DND-41 (cell line): ENCODE measurements around the gene TOX3.

Source experiments
- ATAC-seq: fragments of 200-7000 bp; cut with Tn5 transposase; 3 replicates; pipeline ENCODE4 v1.9.1; 2021; ENCODE audit warnings: low read depth; ENCODE audit not compliant: insufficient read depth
- DNase-seq: peaks from one replicate; pipeline ENCODE4 v3.0.0-alpha.2; 2020
- H2AFZ ChIP-seq: 2 replicates; pipeline ENCODE4 v1.6.0; 2012; ENCODE audit warnings: low read depth, low read length
- H3K27ac ChIP-seq: 2 replicates; pipeline ENCODE4 v1.5.1; 2012; ENCODE audit warnings: low read length, inconsistent platforms
- H3K27me3 ChIP-seq: fragments of 200-600 bp; sonication (generic); 2 replicates; pipeline ENCODE4 v1.6.0; 2012; ENCODE audit warnings: low read length, mild to moderate bottlenecking, inconsistent platforms; ENCODE audit not compliant: insufficient read depth, poor library complexity
- H3K36me3 ChIP-seq: 2 replicates; pipeline ENCODE4 v1.5.1; 2012; ENCODE audit warnings: low read length, inconsistent platforms; ENCODE audit not compliant: insufficient read depth
- H3K4me1 ChIP-seq: 2 replicates; pipeline ENCODE4 v1.5.1; 2012; ENCODE audit warnings: mild to moderate bottlenecking, low read length; ENCODE audit not compliant: insufficient read depth
- H3K4me2 ChIP-seq: 2 replicates; pipeline ENCODE4 v1.6.0; 2012; ENCODE audit warnings: mild to moderate bottlenecking, moderate library complexity, low read length, inconsistent platforms; ENCODE audit not compliant: insufficient read depth
- H3K4me3 ChIP-seq, 2 experiments: fragments of 200-600 bp in 1 of 2; shearing (Covaris generic) in 1 of 2; 2 replicates each; pipeline ENCODE4 v1.5.1; 2012 to 2016; ENCODE audit warnings: inconsistent platforms in 2 of 2, low read length in 2 of 2, mild to moderate bottlenecking in 2 of 2, low read depth in 1 of 2, moderate library complexity in 1 of 2
- H3K79me2 ChIP-seq: 2 replicates; pipeline ENCODE4 v1.6.0; 2012; ENCODE audit warnings: low read length, inconsistent platforms; ENCODE audit not compliant: insufficient read depth
- H3K9ac ChIP-seq: 2 replicates; pipeline ENCODE4 v1.6.0; 2012; ENCODE audit warnings: low read depth, mild to moderate bottlenecking, inconsistent platforms, low read length, moderate library complexity
- H3K9me3 ChIP-seq: 2 replicates; pipeline ENCODE4 v1.5.1; 2012; ENCODE audit warnings: low read length, moderate library complexity, mild to moderate bottlenecking, inconsistent platforms; ENCODE audit not compliant: insufficient read depth, severe bottlenecking
- H4K20me1 ChIP-seq: 2 replicates; pipeline ENCODE4 v1.6.0; 2012; ENCODE audit warnings: low read length; ENCODE audit not compliant: insufficient read depth
- CTCF ChIP-seq: IDR thresholded peaks from 2 replicates; pipeline ENCODE4 v1.5.1; 2012; ENCODE audit warnings: borderline replicate concordance, low read length, moderate library complexity, mild to moderate bottlenecking; ENCODE audit not compliant: poor library complexity, severe bottlenecking; ENCODE audit errors: extremely low read depth
- EZH2 ChIP-seq: IDR thresholded peaks from 3 replicates; pipeline ENCODE4 v1.6.1; 2012; ENCODE audit warnings: borderline replicate concordance, low read depth, mild to moderate bottlenecking, moderate library complexity, low read length, inconsistent platforms; ENCODE audit not compliant: severe bottlenecking

Gene TOX3

GRCh38 chr16:52540910-52541309, 6.0 kb downstream of the TOX3 start:
- H3K79me2 ChIP-seq, result no peaks in the 10 kb centered on the region
- H3K27ac ChIP-seq, result no peak overlapping the region
- ATAC-seq (no peak), DNase-seq (no peak)
- no peak overlapping the region for H3K4me3 ChIP-seq
- H3K9ac ChIP-seq, result no peak overlapping the region
- no peaks in the 10 kb centered on the region for H3K9me3 ChIP-seq
- no peaks in the 10 kb centered on the region for H3K4me1 ChIP-seq
- TF ChIP-seq EZH2, result no peak
- TF ChIP-seq CTCF, result no peak
- H3K27me3 ChIP-seq, result no peaks in the 10 kb centered on the region
- H3K36me3 ChIP-seq, result no peaks in the 10 kb centered on the region
- H3K4me2 ChIP-seq, result no peak overlapping the region
- H4K20me1 ChIP-seq, result no peaks in the 10 kb centered on the region
- H2AFZ ChIP-seq, result no peak overlapping the region

GRCh38 chr16:52539191-52539590, 7.8 kb downstream of the TOX3 start:
- Histone ChIP-seq H3K9me3 (no peaks in the 10 kb centered on the region), H3K4me3 (no peak overlapping the region), H3K4me1 (no peaks in the 10 kb centered on the region), H3K36me3 (no peaks in the 10 kb centered on the region), H3K79me2 (no peaks in the 10 kb centered on the region), H3K27ac (no peak overlapping the region), H2AFZ (no peak overlapping the region), H3K9ac (no peak overlapping the region), H3K4me2 (no peak overlapping the region), H4K20me1 (no peaks in the 10 kb centered on the region), H3K27me3 (no peaks in the 10 kb centered on the region)
- DNase-seq (no peak), ATAC-seq (no peak)
- no peak for TF ChIP-seq EZH2
- no peak for TF ChIP-seq CTCF

- H3K4me1 ChIP-seq, result no peaks in the 10 kb centered on the region
- H3K27me3 ChIP-seq, result no peaks in the 10 kb centered on the region
- no peaks in the 10 kb centered on the region for H4K20me1 ChIP-seq
- ATAC-seq (no peak), DNase-seq (no peak)
- no peak overlapping the region for H3K9ac ChIP-seq
- no peaks in the 10 kb centered on the region for H3K9me3 ChIP-seq
- TF ChIP-seq EZH2 (no peak), CTCF (no peak)
- no peak overlapping the region for H3K4me3 ChIP-seq
- H2AFZ ChIP-seq, result no peak overlapping the region
- no peaks in the 10 kb centered on the region for H3K36me3 ChIP-seq
- H3K79me2 ChIP-seq, result no peaks in the 10 kb centered on the region
- H3K4me2 ChIP-seq, result no peak overlapping the region
- H3K27ac ChIP-seq, result no peak overlapping the region
Observed at GRCh38 chr16:52538511-52538910, 8.4 kb downstream of the TOX3 start.

GRCh38 chr16:52537516-52537915, 9.4 kb downstream of the TOX3 start:
- no peak overlapping the region for H3K4me3 ChIP-seq
- DNase-seq, result no peak
- no peaks in the 10 kb centered on the region for H3K4me1 ChIP-seq
- no peaks in the 10 kb centered on the region for H3K9me3 ChIP-seq
- H3K36me3 ChIP-seq, result no peaks in the 10 kb centered on the region
- H4K20me1 ChIP-seq, result no peaks in the 10 kb centered on the region
- H3K79me2 ChIP-seq, result no peaks in the 10 kb centered on the region
- H3K9ac ChIP-seq, result no peak overlapping the region
- H3K4me2 ChIP-seq, result no peak overlapping the region
- H3K27me3 ChIP-seq, result no peaks in the 10 kb centered on the region
- ATAC-seq, result no peak
- TF ChIP-seq CTCF (no peak), EZH2 (no peak)
- no peak overlapping the region for H3K27ac ChIP-seq
- H2AFZ ChIP-seq, result no peak overlapping the region
